CD4-positive, alpha-beta T cell (primary cell): Measurements from ENCODE around the gene BORCS5. TPM values are rescaled to one million over a fixed set of nuclear protein-coding genes. Genes with fewer than 3 reads are reported as not detected.
"Not testable (repeated sequence)": the region's sequence is repeated elsewhere in the genome, so short reads cannot be mapped to it uniquely, and the experiment has no call there.

Experiments used
- ATAC-seq: fragments of 200-7000 bp; cut with Tn5 transposase; one replicate; pipeline ENCODE4 v1.10.0; 2022; ENCODE audit warnings: mild to moderate bottlenecking; ENCODE audit not compliant: poor library complexity
- CTCF ChIA-PET: fragments of 350-600 bp; sonication (Branson Sonifier 250); formaldehyde crosslinking; loops from one replicate; lab custom pipeline; 2021; ENCODE audit warnings: antibody characterized with exemption, inconsistent platforms; lab: Charles Lee
- POLR2A ChIA-PET: fragments of 350-600 bp; sonication (Branson Sonifier 250); formaldehyde crosslinking; loops from one replicate; lab custom pipeline; 2021; ENCODE audit warnings: antibody characterized with exemption, inconsistent platforms; lab: Charles Lee
- DNase-seq, 14 experiments: peaks; one replicate each; pipeline ENCODE4 v3.0.0-alpha.2; 2013 to 2020; ENCODE audit warnings: mixed read lengths in 2 of 14
- H3K27ac ChIP-seq, 2 donors: one replicate each; pipeline versions ENCODE4 v1.5.1 to v1.7.0; 2013; ENCODE audit warnings: low read length in 2 of 2, low read depth in 1 of 2, mild to moderate bottlenecking in 1 of 2
- H3K27me3 ChIP-seq, 2 experiments: 1 replicate in 1 of 2; 2 replicates in 1 of 2; pipeline versions ENCODE4 v1.6.1 to v1.7.0; 2013; ENCODE audit warnings: low read length in 2 of 2, control low read depth in 1 of 2, mild to moderate bottlenecking in 1 of 2, moderate library complexity in 1 of 2; ENCODE audit not compliant: insufficient read depth in 2 of 2, control insufficient read depth in 1 of 2
- H3K36me3 ChIP-seq: one replicate; pipeline ENCODE4 v1.6.1; 2013; ENCODE audit warnings: low read length, control low read depth; ENCODE audit not compliant: insufficient read depth
- H3K4me1 ChIP-seq: one replicate; pipeline ENCODE4 v1.6.1; 2013; ENCODE audit warnings: low read length, control low read depth; ENCODE audit not compliant: insufficient read depth
- H3K4me3 ChIP-seq: one replicate; pipeline ENCODE4 v1.5.1; 2013; ENCODE audit warnings: mild to moderate bottlenecking, low read length, moderate library complexity
- H3K9me3 ChIP-seq, 2 experiments: 1 replicate in 1 of 2; 2 replicates in 1 of 2; pipeline versions ENCODE4 v1.6.1 to v1.7.0; 2013; ENCODE audit warnings: low read length in 2 of 2, mild to moderate bottlenecking in 2 of 2, control low read depth in 1 of 2, moderate library complexity in 1 of 2; ENCODE audit not compliant: control insufficient read depth in 1 of 2, insufficient read depth in 1 of 2
- H3K27ac Mint-ChIP-seq: one replicate; pipeline ENCODE4 v1.8.0; 2020; ENCODE audit warnings: mixed read lengths
- H3K27me3 Mint-ChIP-seq: one replicate; pipeline ENCODE4 v1.8.0; 2021; ENCODE audit warnings: mixed read lengths
- H3K36me3 Mint-ChIP-seq: one replicate; pipeline ENCODE4 v1.8.0; 2021; ENCODE audit warnings: low read depth, mixed read lengths
- H3K4me1 Mint-ChIP-seq: one replicate; pipeline ENCODE4 v1.8.0; 2021; ENCODE audit warnings: low read depth, mixed read lengths
- H3K4me3 Mint-ChIP-seq: one replicate; pipeline ENCODE4 v1.8.0; 2020; ENCODE audit warnings: mild to moderate bottlenecking, mixed read lengths
- H3K9me3 Mint-ChIP-seq: one replicate; pipeline ENCODE4 v1.8.0; 2020; ENCODE audit warnings: mixed read lengths
- intact Hi-C, 2 experiments: fragments of 100-400 bp; cut with DNase I in 1 of 2; cut with micrococcal nuclease in 1 of 2; formaldehyde crosslinking; loops; one replicate each; pipeline versions ENCODE4 v1.15.1 to v1.9.0; 2023 to 2025; cut with DNase I, micrococcal nuclease
- total RNA-seq, 174 experiments: library from RNA in 2 of 174; stranded (reverse) in 2 of 174; gene quantifications; one replicate each; pipeline ENCODE4 v1.2.3 and lab custom pipeline; 2021 to 2026
- TF ChIP-seq, protein P1 (sequence below): fragments of 200-600 bp; IDR thresholded peaks from one replicate; pipeline ENCODE4 v1.8.0; 2022; ENCODE audit warnings: antibody characterized with exemption, mild to moderate bottlenecking

Gene BORCS5
- total RNA-seq, 2 experiments from 2014 or later, result 36.4 to 39.3 TPM

DNA sequence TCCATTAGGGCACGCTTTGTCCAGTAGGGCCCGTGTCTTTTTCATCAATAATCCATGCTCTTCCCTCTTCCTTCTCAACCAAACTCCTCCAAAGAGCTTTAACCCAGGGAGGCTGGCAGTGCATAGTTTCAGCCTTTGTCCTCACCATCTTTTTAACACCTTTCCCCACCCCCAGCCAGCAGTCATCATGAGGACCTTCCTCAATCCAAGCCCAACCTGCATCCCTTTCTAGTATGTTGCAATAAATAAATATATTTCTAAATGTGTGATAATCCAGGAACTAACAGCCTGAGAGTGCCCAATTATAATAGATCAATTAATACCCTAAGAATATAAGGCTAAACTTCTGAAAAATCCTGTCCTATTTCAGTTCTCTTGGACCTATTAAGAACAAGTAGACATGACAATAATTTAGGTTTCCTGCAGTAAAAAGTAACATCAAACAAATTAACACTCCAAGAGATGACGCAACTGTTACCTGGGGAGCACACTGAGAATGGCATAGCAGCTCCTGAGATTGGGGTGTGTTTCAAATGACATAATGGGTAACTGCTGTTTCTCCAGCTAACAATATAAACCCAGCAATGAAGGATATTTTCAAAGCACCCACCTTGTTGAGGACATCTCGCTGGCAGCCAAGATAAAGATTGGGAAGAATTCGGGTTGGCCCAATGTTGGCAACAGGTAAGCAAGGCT is 143.2 kb downstream of the BORCS5 start:
- POLR2A ChIA-PET, result interaction anchor here (0.6 to 1.2 kb wide), 2 partner anchors 17 to 27 kb away, joined by 4 read pairs; no protein-coding TSS in a partner anchor
- H3K27ac ChIP-seq, result peak overlapping the region in 1 of 2 donors; percentile 2
- H3K27ac Mint-ChIP-seq, result peak overlapping the region; percentile 79

DNA sequence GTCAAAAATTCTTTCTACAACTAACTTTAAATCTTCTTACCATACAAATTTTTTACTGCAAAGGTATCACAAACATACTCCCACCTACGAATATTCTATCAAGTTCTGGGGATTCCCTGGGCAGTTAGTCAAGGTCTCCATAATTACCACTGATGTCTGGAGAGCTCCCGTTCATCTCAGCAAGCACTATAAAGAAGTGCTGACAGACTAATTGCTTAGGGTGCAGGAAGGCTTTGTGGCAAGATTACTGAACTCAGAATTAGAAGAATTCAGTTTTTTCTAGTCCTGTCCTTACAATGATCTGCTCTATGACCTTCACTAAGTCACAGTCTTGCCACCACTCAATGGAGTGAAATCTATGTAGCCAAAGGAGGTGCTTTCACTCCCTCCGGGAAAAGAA is 144.2 kb downstream of the BORCS5 start:
- ChIA-PET POLR2A (interaction anchor here (0.6 kb wide), 1 partner anchor 60 kb away, joined by 3 read pairs; no protein-coding TSS in a partner anchor), CTCF (interaction anchor here (1.1 to 1.4 kb wide), 2 partner anchors 28 to 62 kb away, joined by 3 read pairs; partner anchors contain the start of gene DUSP16)
- Mint-ChIP-seq H3K27ac (peak overlapping the region; percentile 79), H3K27me3 (no peaks in the 10 kb centered on the region), H3K4me1 (peaks cover 63% of the 10 kb centered on the region), H3K36me3 (peaks cover 34% of the 10 kb centered on the region), H3K4me3 (peak overlapping the region; percentile 9), H3K9me3 (no peaks in the 10 kb centered on the region)
- H3K27ac ChIP-seq, result no peak overlapping the region
- DNase-seq (peak in 1 of 14 experiments; percentile 30), ATAC-seq (no peak)
- H3K9me3 ChIP-seq, result no peaks in the 10 kb centered on the region
- TF ChIP-seq, protein P1, sequence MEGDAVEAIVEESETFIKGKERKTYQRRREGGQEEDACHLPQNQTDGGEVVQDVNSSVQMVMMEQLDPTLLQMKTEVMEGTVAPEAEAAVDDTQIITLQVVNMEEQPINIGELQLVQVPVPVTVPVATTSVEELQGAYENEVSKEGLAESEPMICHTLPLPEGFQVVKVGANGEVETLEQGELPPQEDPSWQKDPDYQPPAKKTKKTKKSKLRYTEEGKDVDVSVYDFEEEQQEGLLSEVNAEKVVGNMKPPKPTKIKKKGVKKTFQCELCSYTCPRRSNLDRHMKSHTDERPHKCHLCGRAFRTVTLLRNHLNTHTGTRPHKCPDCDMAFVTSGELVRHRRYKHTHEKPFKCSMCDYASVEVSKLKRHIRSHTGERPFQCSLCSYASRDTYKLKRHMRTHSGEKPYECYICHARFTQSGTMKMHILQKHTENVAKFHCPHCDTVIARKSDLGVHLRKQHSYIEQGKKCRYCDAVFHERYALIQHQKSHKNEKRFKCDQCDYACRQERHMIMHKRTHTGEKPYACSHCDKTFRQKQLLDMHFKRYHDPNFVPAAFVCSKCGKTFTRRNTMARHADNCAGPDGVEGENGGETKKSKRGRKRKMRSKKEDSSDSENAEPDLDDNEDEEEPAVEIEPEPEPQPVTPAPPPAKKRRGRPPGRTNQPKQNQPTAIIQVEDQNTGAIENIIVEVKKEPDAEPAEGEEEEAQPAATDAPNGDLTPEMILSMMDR, result no peak
- no peaks in the 10 kb centered on the region for H3K27me3 ChIP-seq
- H3K36me3 ChIP-seq, result no peaks in the 10 kb centered on the region
- peaks cover 26% of the 10 kb centered on the region for H3K4me1 ChIP-seq
- H3K4me3 ChIP-seq, result no peak overlapping the region
- intact Hi-C loops, result no loop called here

More for the DNA sequence above, 143.2 kb downstream of the BORCS5 start:
- H3K9me3 ChIP-seq, result no peaks in the 10 kb centered on the region
- no peaks in the 10 kb centered on the region for H3K9me3 Mint-ChIP-seq
- H3K4me1 Mint-ChIP-seq, result peaks cover 54% of the 10 kb centered on the region
- CTCF ChIA-PET, result interaction anchor here (1.1 to 1.4 kb wide), 2 partner anchors 27 to 63 kb away, joined by 3 read pairs; partner anchors contain the start of gene DUSP16
- DNase-seq (peak in 1 of 14 experiments; percentile 27), ATAC-seq (no peak)
- intact Hi-C loops, result no loop called here
- H3K36me3 ChIP-seq, result peaks cover 4% of the 10 kb centered on the region
- no peak overlapping the region for H3K4me3 Mint-ChIP-seq
- H3K4me3 ChIP-seq, result no peak overlapping the region
- no peaks in the 10 kb centered on the region for H3K27me3 Mint-ChIP-seq
- no peaks in the 10 kb centered on the region for H3K27me3 ChIP-seq
- H3K4me1 ChIP-seq, result peaks cover 16% of the 10 kb centered on the region
- peaks cover 43% of the 10 kb centered on the region for H3K36me3 Mint-ChIP-seq
- TF ChIP-seq, protein P1, result no peak

DNA sequence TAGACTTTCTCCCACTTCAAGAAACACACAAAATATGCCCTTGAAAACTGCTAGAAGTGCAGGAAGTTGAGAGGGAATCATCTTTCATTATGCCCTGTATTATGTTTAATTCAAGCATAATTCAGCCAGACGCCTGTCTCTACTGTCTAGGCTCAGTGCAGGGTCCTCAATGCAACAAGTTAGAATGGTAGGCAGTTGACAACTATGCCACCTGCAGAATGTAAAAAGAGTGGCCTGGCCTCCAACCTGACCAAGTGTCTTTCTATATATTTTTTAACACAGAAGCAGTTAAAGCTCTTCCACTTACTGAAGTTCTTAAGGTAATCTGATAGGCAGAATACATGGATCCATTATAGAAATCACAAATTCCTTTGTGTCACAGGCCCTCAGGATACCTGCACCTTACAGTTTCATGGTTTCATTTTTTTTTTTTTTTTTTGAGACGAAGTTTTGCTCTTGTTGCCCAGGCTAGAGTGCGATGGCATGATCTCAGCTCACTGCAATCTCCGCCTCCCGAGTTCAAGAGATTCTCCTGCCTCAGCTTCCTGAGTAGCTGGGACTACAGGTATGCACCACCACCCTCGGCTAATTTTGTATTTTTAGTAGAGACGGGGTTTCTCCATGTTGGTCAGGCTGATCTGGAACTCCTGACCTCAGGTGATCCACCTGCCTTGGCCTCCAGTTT is 145.4 kb downstream of the BORCS5 start:
- H3K36me3 Mint-ChIP-seq, result peaks cover 32% of the 10 kb centered on the region
- peaks cover 30% of the 10 kb centered on the region for H3K4me1 ChIP-seq
- H3K27ac ChIP-seq, result peak overlapping the region in 1 of 2 donors; percentile 30
- H3K4me3 ChIP-seq, H3K9me3 Mint-ChIP-seq, intact Hi-C loops, H3K27me3 ChIP-seq, H3K36me3 ChIP-seq, H3K9me3 ChIP-seq, H3K27me3 Mint-ChIP-seq: not testable (repeated sequence)
- peak; percentile 40 for ATAC-seq
- H3K4me3 Mint-ChIP-seq, result peak overlapping the region; percentile 84
- peak overlapping the region; percentile 89 for H3K27ac Mint-ChIP-seq
- peak in 2 of 14 experiments; percentile 17 to 47 for DNase-seq
- H3K4me1 Mint-ChIP-seq, result peaks cover 67% of the 10 kb centered on the region
- ChIA-PET POLR2A (interaction anchor here (0.6 to 0.7 kb wide), 2 partner anchors 37 to 59 kb away, joined by 3 to 4 read pairs; no protein-coding TSS in a partner anchor), CTCF (interaction anchor here (1.0 kb wide), 1 partner anchor 27 kb away, joined by 5 read pairs; no protein-coding TSS in a partner anchor)
